ENCODE measurements around the gene IFIT2. TPM values are rescaled to one million over a fixed set of nuclear protein-coding genes. Genes with fewer than 3 reads are reported as not detected.

IFIT2 gene
- total RNA-seq, 3 donors from 2014 or later (not counting 1 experiment from before 2014, with no cell fraction given), result 21.8 to 103 (median 34.9) TPM

DNA sequence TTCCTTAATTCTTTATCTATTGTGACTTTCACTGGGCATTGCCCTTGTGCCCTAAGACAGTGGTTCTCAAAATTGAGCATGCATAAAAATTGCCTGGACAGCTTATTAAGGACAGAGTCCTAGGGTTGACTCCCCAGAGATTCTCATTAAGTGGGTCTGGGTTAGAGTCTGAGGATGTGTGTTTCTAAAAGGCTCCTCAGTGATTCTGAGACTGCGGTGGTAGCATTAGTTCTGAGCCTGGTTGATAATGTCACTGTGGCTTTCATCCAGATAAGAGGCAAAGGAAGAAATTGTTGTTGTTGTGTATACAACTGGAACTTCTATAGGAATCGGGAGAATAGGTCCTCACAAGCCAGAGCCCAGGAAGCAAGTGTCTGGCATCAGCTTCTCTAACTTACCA is 1.3 kb downstream of the IFIT2 start:
- Mint-ChIP-seq H3K27me3 (ENCODE audit: low read depth in 2 of 2) (no peaks in the 10 kb centered on the region), H3K27ac (peak overlapping the region; percentile 95 to 98), H3K36me3 (peaks cover 41% of the 10 kb centered on the region), H3K4me3 (peak overlapping the region; percentile 95), H3K9me3 (peaks cover 0 to 4% of the 10 kb centered on the region in 2 donors), H3K4me1 (peaks cover 48 to 51% of the 10 kb centered on the region in 2 donors)
- no peak for ATAC-seq
- intact Hi-C loops (cut with micrococcal nuclease), result no loop called here
- H3K4me1 ChIP-seq (ENCODE audit: control insufficient read depth, insufficient read depth, low read length), result peaks cover 23% of the 10 kb centered on the region
- H3K9me3 ChIP-seq (ENCODE audit: control insufficient read depth, insufficient read depth, low read length), result no peaks in the 10 kb centered on the region
- H3K36me3 ChIP-seq (ENCODE audit: control insufficient read depth, insufficient read depth, low read length), result peaks cover 17% of the 10 kb centered on the region
- 75% methylated on average over 2 of the region's 2 CpGs for WGBS (ENCODE audit: insufficient coverage)
- DNase-seq, result no peak
- no peak overlapping the region for H3K27ac ChIP-seq (ENCODE audit: low read length)
- no peaks in the 10 kb centered on the region for H3K27me3 ChIP-seq (ENCODE audit: control insufficient read depth, insufficient read depth, low read length)
- TF ChIP-seq, protein P1, sequence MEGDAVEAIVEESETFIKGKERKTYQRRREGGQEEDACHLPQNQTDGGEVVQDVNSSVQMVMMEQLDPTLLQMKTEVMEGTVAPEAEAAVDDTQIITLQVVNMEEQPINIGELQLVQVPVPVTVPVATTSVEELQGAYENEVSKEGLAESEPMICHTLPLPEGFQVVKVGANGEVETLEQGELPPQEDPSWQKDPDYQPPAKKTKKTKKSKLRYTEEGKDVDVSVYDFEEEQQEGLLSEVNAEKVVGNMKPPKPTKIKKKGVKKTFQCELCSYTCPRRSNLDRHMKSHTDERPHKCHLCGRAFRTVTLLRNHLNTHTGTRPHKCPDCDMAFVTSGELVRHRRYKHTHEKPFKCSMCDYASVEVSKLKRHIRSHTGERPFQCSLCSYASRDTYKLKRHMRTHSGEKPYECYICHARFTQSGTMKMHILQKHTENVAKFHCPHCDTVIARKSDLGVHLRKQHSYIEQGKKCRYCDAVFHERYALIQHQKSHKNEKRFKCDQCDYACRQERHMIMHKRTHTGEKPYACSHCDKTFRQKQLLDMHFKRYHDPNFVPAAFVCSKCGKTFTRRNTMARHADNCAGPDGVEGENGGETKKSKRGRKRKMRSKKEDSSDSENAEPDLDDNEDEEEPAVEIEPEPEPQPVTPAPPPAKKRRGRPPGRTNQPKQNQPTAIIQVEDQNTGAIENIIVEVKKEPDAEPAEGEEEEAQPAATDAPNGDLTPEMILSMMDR (IDR thresholded peaks at IDR 0.05), result no peak
- no peak overlapping the region for H3K4me3 ChIP-seq (ENCODE audit: low read length)

DNA sequence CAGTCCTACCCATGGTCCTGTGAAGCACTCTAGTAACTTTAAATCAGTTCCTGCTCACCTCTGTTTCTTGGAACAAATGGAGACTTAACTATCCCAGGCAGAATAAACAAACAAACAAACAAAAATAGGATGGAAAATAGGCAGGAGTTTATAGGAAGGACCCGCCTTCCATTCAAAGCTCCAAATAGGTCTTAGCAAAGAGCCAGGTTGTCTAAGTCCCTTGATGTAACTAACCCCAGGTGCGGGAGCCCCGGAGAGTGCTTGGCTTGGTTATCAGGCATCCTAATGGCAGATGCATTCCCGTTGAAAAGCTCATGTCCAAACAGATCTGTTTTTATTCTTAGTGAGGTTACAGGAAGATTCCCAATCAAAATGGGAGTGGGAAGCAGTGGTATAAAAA is 2.2 kb downstream of the IFIT2 start:
- Histone ChIP-seq H3K27me3 (ENCODE audit: control insufficient read depth, insufficient read depth, low read length) (no peaks in the 10 kb centered on the region), H3K36me3 (ENCODE audit: control insufficient read depth, insufficient read depth, low read length) (peaks cover 19% of the 10 kb centered on the region), H3K4me3 (ENCODE audit: low read length) (no peak overlapping the region), H3K4me1 (ENCODE audit: control insufficient read depth, insufficient read depth, low read length) (peaks cover 23% of the 10 kb centered on the region), H3K9me3 (ENCODE audit: control insufficient read depth, insufficient read depth, low read length) (no peaks in the 10 kb centered on the region), H3K27ac (ENCODE audit: low read length) (no peak overlapping the region)
- 100% methylated on average over 4 of the region's 4 CpGs for WGBS (ENCODE audit: insufficient coverage)
- ATAC-seq, result no peak
- H3K4me3 Mint-ChIP-seq, result peak overlapping the region; percentile 95
- H3K27me3 Mint-ChIP-seq (ENCODE audit: low read depth in 2 of 2), result no peaks in the 10 kb centered on the region
- DNase-seq, result no peak
- TF ChIP-seq, protein P1 (IDR thresholded peaks at IDR 0.05), result no peak
- H3K36me3 Mint-ChIP-seq, result peaks cover 47% of the 10 kb centered on the region
- intact Hi-C loops (cut with micrococcal nuclease), result no loop called here
- peaks cover 45 to 47% of the 10 kb centered on the region in 2 donors for H3K4me1 Mint-ChIP-seq
- peaks cover 0 to 3% of the 10 kb centered on the region in 2 donors for H3K9me3 Mint-ChIP-seq
- peak overlapping the region in 1 of 2 donors; percentile 95 for H3K27ac Mint-ChIP-seq

DNA sequence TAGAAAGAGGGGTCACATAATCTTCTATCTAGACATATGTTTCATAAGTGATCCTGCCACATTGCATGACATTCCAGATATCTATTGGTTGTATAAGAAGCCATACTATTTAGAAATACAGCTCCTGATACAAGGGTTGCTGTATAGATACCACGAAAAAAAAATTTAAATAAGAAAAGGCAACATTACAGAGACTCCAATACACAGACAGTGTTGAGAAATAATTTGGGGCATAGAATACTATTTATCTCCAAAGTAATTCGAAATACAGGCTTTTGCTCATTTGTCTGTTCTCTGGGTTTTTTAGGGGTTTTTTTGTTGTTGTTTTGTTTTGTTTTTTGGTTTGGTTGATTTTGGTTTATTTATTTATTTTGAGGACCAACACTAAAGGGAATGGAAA is 2.6 kb downstream of the IFIT2 start:
- no peaks in the 10 kb centered on the region for H3K9me3 Mint-ChIP-seq
- DNase-seq (no peak), ATAC-seq (no peak)
- Histone ChIP-seq H3K27ac (ENCODE audit: low read length) (no peak overlapping the region), H3K4me1 (ENCODE audit: control insufficient read depth, insufficient read depth, low read length) (peaks cover 23% of the 10 kb centered on the region), H3K4me3 (ENCODE audit: low read length) (no peak overlapping the region), H3K9me3 (ENCODE audit: control insufficient read depth, insufficient read depth, low read length) (no peaks in the 10 kb centered on the region), H3K36me3 (ENCODE audit: control insufficient read depth, insufficient read depth, low read length) (peaks cover 22% of the 10 kb centered on the region), H3K27me3 (ENCODE audit: control insufficient read depth, insufficient read depth, low read length) (no peaks in the 10 kb centered on the region)
- intact Hi-C loops (cut with micrococcal nuclease), result no loop called here
- peaks cover 51% of the 10 kb centered on the region for H3K36me3 Mint-ChIP-seq
- H3K27me3 Mint-ChIP-seq (ENCODE audit: low read depth in 2 of 2), result no peaks in the 10 kb centered on the region
- peaks cover 45 to 47% of the 10 kb centered on the region in 2 donors for H3K4me1 Mint-ChIP-seq
- no CpG with 5 or more reads among the region's 2 CpGs for WGBS (ENCODE audit: insufficient coverage)
- peak overlapping the region; percentile 95 for H3K4me3 Mint-ChIP-seq
- no peak overlapping the region for H3K27ac Mint-ChIP-seq
- TF ChIP-seq, protein P1 (IDR thresholded peaks at IDR 0.05), result no peak

DNA sequence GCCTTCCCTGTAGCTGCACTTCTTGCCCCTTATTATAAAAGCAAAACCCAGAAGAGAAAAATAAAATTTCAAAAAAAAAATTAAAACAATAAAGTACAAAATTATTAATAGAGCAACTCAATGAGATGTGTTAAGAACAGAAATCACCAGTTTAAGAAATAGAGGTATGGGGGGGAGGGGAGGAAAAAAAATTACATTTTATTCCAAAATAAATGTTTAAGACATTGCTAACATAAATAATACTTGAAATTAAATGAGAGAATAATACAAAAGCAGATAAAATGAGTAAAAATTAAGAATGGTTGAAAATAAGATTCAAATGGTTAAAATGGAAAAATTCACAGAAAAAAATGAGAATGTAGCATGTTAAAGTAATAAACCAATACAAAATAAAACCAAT is 3.1 kb downstream of the IFIT2 start:
- DNase-seq (no peak), ATAC-seq (no peak)
- Histone ChIP-seq H3K27me3 (ENCODE audit: control insufficient read depth, insufficient read depth, low read length) (no peaks in the 10 kb centered on the region), H3K27ac (ENCODE audit: low read length) (no peak overlapping the region), H3K4me1 (ENCODE audit: control insufficient read depth, insufficient read depth, low read length) (peaks cover 23% of the 10 kb centered on the region), H3K36me3 (ENCODE audit: control insufficient read depth, insufficient read depth, low read length) (peaks cover 22% of the 10 kb centered on the region), H3K9me3 (ENCODE audit: control insufficient read depth, insufficient read depth, low read length) (no peaks in the 10 kb centered on the region), H3K4me3 (ENCODE audit: low read length) (no peak overlapping the region)
- no peak overlapping the region for H3K27ac Mint-ChIP-seq
- H3K4me1 Mint-ChIP-seq, result peaks cover 45 to 47% of the 10 kb centered on the region in 2 donors
- peaks cover 56% of the 10 kb centered on the region for H3K36me3 Mint-ChIP-seq
- intact Hi-C loops (cut with micrococcal nuclease), result no loop called here
- no peaks in the 10 kb centered on the region for H3K27me3 Mint-ChIP-seq (ENCODE audit: low read depth in 2 of 2)
- H3K9me3 Mint-ChIP-seq, result no peaks in the 10 kb centered on the region
- H3K4me3 Mint-ChIP-seq, result no peak overlapping the region
- TF ChIP-seq, protein P1 (IDR thresholded peaks at IDR 0.05), result no peak

Data from natural killer cell (primary cell).